ENCODE measurements around the gene MYO15A. TPM values are rescaled to one million over a fixed set of nuclear protein-coding genes. Genes with fewer than 3 reads are reported as not detected.

MYO15A gene
- total and polyA plus RNA-seq, 2 donors (not counting 1 experiment from before 2014, with no cell fraction given) = 0.42 to 2.0 TPM

- no peaks in the 10 kb centered on the region for H3K9me3 ChIP-seq (ENCODE audit: control insufficient read depth, insufficient read depth, low read depth, low read length)
- TF ChIP-seq EZH2 (IDR thresholded peaks at IDR 0.05; ENCODE audit: low read length, missing control alignments) (no peak), CTCF (conservative IDR thresholded peaks at IDR 0.05 in 1 of 2, IDR thresholded peaks at IDR 0.05 in 1 of 2; ENCODE audit: low read depth in 1 of 2, low read length in 2 of 2) (no peak)
- no peaks in the 10 kb centered on the region for H3K36me3 ChIP-seq (ENCODE audit: control insufficient read depth, insufficient read depth, low read length)
- H3K27me3 ChIP-seq (ENCODE audit: control insufficient read depth, insufficient read depth, low read length) = no peaks in the 10 kb centered on the region
- H3K27ac ChIP-seq (ENCODE audit: insufficient read depth, low read length) = no peak overlapping the region
- H3K4me3 ChIP-seq (replicated peaks in 1 of 4; ENCODE audit: control extremely low read depth in 1 of 4, insufficient read depth in 1 of 4, low read depth in 3 of 4, low read length in 4 of 4) = no peak overlapping the region
- no peak overlapping the region for H3K9ac ChIP-seq (ENCODE audit: insufficient read depth, low read length)
- H4K20me1 ChIP-seq (ENCODE audit: control insufficient read depth, extremely low read depth, insufficient read depth, low read length) = no peaks in the 10 kb centered on the region
- no peak for DNase-seq (ENCODE audit: low read depth in 2 of 2)
- H2AFZ ChIP-seq (ENCODE audit: low read length) = no peak overlapping the region
- no peaks in the 10 kb centered on the region for H3K4me1 ChIP-seq (ENCODE audit: control insufficient read depth, extremely low read depth, insufficient read depth, low read length)
- no peaks in the 10 kb centered on the region for H3K79me2 ChIP-seq (ENCODE audit: control insufficient read depth, insufficient read depth, low read length)
- no peak overlapping the region for H3K4me2 ChIP-seq (ENCODE audit: extremely low read depth, insufficient read depth, low read length)
Observed at GRCh38 chr17:18119938-18120337, 11.4 kb downstream of the MYO15A start.

GRCh38 chr17:18120461-18121017, 12.0 kb downstream of the MYO15A start:
- H3K27me3 ChIP-seq (ENCODE audit: control insufficient read depth, insufficient read depth, low read length) = no peaks in the 10 kb centered on the region
- H3K36me3 ChIP-seq (ENCODE audit: control insufficient read depth, insufficient read depth, low read length) = no peaks in the 10 kb centered on the region
- H3K79me2 ChIP-seq (ENCODE audit: control insufficient read depth, insufficient read depth, low read length) = no peaks in the 10 kb centered on the region
- H3K4me1 ChIP-seq (ENCODE audit: control insufficient read depth, extremely low read depth, insufficient read depth, low read length) = no peaks in the 10 kb centered on the region
- DNase-seq (ENCODE audit: low read depth in 2 of 2) = no peak
- H3K9ac ChIP-seq (ENCODE audit: insufficient read depth, low read length) = no peak overlapping the region
- no peak overlapping the region for H3K4me2 ChIP-seq (ENCODE audit: extremely low read depth, insufficient read depth, low read length)
- no peak overlapping the region for H3K4me3 ChIP-seq (replicated peaks in 1 of 4; ENCODE audit: control extremely low read depth in 1 of 4, insufficient read depth in 1 of 4, low read depth in 3 of 4, low read length in 4 of 4)
- H3K9me3 ChIP-seq (ENCODE audit: control insufficient read depth, insufficient read depth, low read depth, low read length) = no peaks in the 10 kb centered on the region
- TF ChIP-seq CTCF (conservative IDR thresholded peaks at IDR 0.05 in 1 of 2, IDR thresholded peaks at IDR 0.05 in 1 of 2; ENCODE audit: low read depth in 1 of 2, low read length in 2 of 2) (no peak), EZH2 (IDR thresholded peaks at IDR 0.05; ENCODE audit: low read length, missing control alignments) (no peak)
- no peak overlapping the region for H2AFZ ChIP-seq (ENCODE audit: low read length)
- H3K27ac ChIP-seq (ENCODE audit: insufficient read depth, low read length) = no peak overlapping the region
- no peaks in the 10 kb centered on the region for H4K20me1 ChIP-seq (ENCODE audit: control insufficient read depth, extremely low read depth, insufficient read depth, low read length)

GRCh38 chr17:18121144-18121910, 12.8 kb downstream of the MYO15A start:
- Histone ChIP-seq H3K4me2 (ENCODE audit: extremely low read depth, insufficient read depth, low read length) (no peak overlapping the region), H3K36me3 (ENCODE audit: control insufficient read depth, insufficient read depth, low read length) (no peaks in the 10 kb centered on the region), H3K79me2 (ENCODE audit: control insufficient read depth, insufficient read depth, low read length) (no peaks in the 10 kb centered on the region), H3K9ac (ENCODE audit: insufficient read depth, low read length) (no peak overlapping the region), H3K9me3 (ENCODE audit: control insufficient read depth, insufficient read depth, low read depth, low read length) (no peaks in the 10 kb centered on the region), H3K27ac (ENCODE audit: insufficient read depth, low read length) (no peak overlapping the region), H3K4me3 (replicated peaks in 1 of 4; ENCODE audit: control extremely low read depth in 1 of 4, insufficient read depth in 1 of 4, low read depth in 3 of 4, low read length in 4 of 4) (no peak overlapping the region), H2AFZ (ENCODE audit: low read length) (no peak overlapping the region), H4K20me1 (ENCODE audit: control insufficient read depth, extremely low read depth, insufficient read depth, low read length) (no peaks in the 10 kb centered on the region), H3K4me1 (ENCODE audit: control insufficient read depth, extremely low read depth, insufficient read depth, low read length) (no peaks in the 10 kb centered on the region), H3K27me3 (ENCODE audit: control insufficient read depth, insufficient read depth, low read length) (no peaks in the 10 kb centered on the region)
- no peak for DNase-seq (ENCODE audit: low read depth in 2 of 2)
- TF ChIP-seq EZH2 (IDR thresholded peaks at IDR 0.05; ENCODE audit: low read length, missing control alignments) (no peak), CTCF (conservative IDR thresholded peaks at IDR 0.05 in 1 of 2, IDR thresholded peaks at IDR 0.05 in 1 of 2; ENCODE audit: low read depth in 1 of 2, low read length in 2 of 2) (no peak)
